NCI-H2196 treated with DMSO at 0.1 percent for 48 hours (cell line): ENCODE data around the gene SEMA5B.

Source experiments
- DNase-seq: peaks from one replicate; lab custom pipeline; 2025; ENCODE audit not compliant: unreplicated experiment; lab: John Stamatoyannopoulos, UW

The SEMA5B gene

GRCh38 chr3:123026565-123027291, 835 bp downstream of the SEMA5B start:
- no peak for DNase-seq

GRCh38 chr3:123025642-123026521, 1.7 kb downstream of the SEMA5B start:
- DNase-seq = no peak

GRCh38 chr3:123024056-123024455, 3.5 kb downstream of the SEMA5B start:
- no peak for DNase-seq

GRCh38 chr3:123021996-123022510, 5.5 kb downstream of the SEMA5B start:
- no peak for DNase-seq

- no peak for DNase-seq
These were observed 6.2 kb downstream of the SEMA5B start for GRCh38 chr3:123021388-123021787.

GRCh38 chr3:123020709-123021108, 6.9 kb downstream of the SEMA5B start:
- no peak for DNase-seq

GRCh38 chr3:123019591-123019990, 8.0 kb downstream of the SEMA5B start:
- DNase-seq = no peak

DNA sequence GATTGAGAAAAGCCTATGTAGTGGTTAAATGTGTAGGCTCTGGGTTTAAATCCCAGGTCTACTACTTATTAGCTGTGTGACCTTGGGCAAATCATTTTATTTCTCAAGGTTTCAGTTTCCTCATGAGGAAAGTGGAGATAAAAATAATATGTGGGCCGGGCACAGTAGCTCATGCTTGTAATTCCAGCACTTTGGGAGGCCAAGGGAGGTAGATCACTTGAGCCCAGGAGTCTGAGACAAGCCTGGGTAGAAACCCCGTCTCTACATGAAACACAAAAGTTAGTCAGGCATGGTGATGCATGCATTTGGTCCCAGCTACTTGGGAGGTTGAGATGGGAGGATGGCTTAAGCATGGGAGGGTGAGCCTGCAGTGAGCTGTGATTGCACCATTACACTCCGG, 8.4 kb downstream of the SEMA5B start:
- no peak for DNase-seq

DNA sequence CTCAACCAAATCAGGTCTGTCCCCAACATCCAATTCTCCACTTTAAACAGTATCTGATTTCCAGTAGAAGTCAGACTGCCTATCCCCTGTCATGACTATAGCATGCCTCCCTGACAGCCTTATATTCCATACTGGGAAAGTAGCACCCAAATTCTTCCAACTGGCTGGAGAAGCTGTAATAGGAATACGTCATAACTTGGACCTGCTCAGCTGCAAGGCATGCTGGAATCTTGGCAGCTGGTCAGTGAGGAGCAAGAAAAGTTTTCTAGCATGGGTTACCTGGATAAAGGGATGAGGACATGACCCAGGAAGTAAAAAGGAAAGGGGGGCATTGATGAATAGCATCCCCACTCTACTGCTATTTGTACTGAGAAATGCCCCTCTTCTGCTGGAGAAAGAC, 8.9 kb downstream of the SEMA5B start:
- DNase-seq = no peak

DNA sequence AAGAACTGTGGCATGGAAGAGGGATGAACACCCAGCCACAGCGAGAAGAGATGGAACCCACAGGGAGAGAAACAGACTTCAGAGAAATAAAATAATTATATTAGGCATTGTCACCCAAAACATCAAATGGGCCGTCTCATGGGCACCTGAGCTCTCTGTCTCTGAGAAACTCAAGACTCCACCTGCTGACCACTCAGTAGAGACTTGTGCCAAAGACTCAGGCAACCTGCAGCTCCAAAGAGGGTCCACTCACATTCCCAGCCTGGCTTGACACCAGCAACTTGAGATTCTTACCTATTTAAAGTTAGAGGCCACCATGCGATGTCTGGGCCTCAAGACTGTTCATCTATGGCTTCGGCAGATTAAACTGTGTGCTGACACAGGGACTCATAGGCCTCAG, 12.0 kb downstream of the SEMA5B start:
- DNase-seq = no peak

DNA sequence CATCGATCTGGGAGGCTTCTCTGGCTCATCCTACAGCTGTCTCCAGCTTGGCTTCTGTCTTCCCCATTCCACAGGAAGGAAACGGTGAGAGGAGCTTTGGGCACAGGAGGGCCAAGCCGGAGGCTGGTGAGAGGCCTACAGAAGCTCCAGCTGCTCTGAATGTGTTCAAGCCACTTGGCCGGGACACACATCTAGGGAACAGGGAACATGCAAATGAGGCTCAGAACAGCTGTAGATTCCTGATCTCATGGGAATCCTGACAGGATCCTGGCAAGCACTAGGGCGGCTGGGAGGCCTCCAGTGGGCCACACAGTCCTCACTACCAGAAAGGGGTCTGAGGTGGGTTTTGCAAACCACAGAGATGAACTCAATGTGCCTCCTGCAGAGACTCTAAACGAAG, 13.7 kb downstream of the SEMA5B start:
- DNase-seq = no peak

DNA sequence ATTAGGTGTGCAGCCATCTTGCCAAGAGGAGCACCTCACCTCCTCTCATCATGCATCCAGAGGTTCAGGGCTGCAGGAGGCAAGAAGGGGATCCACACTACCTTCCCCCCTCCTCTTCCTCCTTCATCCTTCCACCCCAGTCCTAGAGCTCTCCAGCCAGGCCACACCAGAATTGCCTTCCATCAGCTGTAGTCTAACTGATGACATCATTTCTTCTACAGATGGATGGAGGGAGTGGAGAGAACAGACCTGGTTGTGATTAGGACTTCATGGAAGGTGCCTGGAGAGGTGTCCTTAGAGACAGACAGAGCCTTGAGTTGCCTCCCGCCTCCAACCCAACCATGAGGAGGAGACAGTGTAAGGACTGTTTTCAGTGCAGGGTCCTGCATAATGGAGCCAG, 14.9 kb downstream of the SEMA5B start:
- DNase-seq = no peak

DNA sequence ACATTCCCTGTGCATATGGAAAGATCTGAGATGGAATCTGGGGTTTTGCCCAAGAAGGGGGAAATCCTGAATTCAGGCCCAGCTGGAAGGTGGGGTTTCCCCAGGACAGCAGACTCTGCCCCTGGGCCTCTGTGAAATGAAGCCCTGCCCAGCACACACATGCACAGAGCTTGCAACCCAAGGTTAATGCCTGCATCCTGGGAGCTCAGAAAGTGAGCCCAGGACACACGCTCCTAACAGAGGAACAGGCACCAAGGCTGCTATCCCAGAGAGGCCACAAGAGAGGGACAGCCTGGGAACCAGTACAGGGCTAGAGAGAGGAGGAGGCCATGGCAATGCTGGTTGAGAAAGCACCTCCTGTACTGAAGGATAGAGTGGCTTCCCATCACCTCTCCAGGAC, 16.1 kb downstream of the SEMA5B start:
- DNase-seq = no peak

GRCh38 chr3:123008840-123009239, 18.7 kb downstream of the SEMA5B start:
- no peak for DNase-seq

GRCh38 chr3:123006609-123007008, 21.0 kb downstream of the SEMA5B start:
- DNase-seq = no peak

GRCh38 chr3:123005291-123005690, 22.3 kb downstream of the SEMA5B start:
- DNase-seq = no peak

- no peak for DNase-seq
These were observed 23.2 kb downstream of the SEMA5B start for GRCh38 chr3:123004201-123004918.

DNA sequence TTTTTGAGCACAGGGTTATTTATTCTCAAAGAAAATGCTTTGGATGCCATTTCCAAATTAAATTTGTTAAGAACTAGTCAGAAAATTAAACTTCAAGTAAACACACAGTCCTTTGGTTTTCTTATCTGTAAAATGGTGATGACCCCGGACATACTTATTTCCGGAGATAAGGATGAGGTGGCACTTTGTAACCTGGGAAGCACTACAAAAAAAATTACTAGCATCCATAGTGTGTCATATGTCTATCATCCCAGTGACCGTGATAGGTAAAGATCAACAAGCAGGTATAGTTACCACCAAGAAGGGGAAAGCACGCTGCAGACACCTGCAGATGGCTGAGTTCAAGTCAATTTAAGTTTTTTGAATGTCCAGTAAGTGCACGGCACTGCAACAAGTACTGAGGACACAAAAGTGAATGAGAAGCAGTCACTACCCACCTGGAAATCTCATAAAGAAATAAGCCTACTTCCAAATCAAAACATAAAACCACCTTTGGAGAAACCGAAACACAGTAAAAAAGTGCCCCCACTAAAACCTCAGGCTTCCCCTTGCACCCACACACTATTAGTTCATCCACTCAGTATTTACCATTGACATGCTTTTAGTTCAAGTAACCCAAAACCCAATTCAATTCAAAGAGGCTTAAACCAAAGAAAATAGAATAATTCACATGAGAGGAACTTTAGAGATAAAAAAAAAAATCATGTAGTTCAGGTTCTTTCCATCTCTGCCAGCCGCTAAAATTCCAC, 24.6 kb downstream of the SEMA5B start:
- DNase-seq = no peak

DNA sequence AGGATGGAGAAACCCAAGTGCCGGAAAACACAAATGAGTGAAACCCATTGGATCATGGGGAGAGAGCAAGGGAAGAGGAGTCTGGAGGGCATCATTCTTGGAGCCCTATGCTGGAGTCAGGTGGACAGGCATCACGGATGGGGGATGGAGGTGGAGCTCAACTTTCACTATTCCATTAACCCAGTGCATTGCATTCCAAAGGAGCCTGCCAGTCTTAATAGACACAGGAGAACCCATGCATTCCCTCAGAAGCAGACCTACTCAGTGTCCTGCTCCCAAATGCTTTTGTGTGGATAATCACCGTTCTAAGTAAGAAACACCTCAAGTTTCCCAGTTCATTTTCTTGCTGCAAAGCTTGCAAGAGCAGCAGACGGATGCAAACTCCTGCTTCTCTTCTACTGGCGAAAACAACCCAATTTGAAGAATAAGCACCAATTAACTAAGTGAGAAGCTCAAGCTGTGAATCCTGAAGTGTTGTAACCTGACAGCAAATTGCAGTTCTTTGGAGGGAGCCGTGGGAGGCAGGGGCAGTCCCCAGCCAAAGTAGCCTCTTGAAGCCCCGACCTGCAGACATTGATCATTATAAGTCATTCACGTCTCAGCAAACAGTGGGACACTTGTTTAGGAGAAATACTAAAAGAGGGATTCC, 25.3 kb downstream of the SEMA5B start:
- no peak for DNase-seq

GRCh38 chr3:122998856-122999255, 28.7 kb downstream of the SEMA5B start:
- DNase-seq = no peak
